A549 (cell line): ENCODE results near the gene CSNK2A1. TPM values are rescaled to one million over a fixed set of nuclear protein-coding genes. Genes with fewer than 3 reads are reported as not detected.

ENCODE experiments used
- ATAC-seq, 2 experiments: fragments of 200-7000 bp in 1 of 2; fragments of >200 bp in 1 of 2; cut with Nextera tagmentation in 1 of 2; cut with Tn5 transposase in 1 of 2; 3 replicates each; pipeline versions ENCODE4 v1.8.0 to v1.9.1; 2018 to 2020; ENCODE audit warnings: mild to moderate bottlenecking in 1 of 2, moderate library complexity in 1 of 2
- CTCF ChIA-PET: fragments of 300-600 bp; sonication (Branson Sonifier 250); formaldehyde crosslinking; extraction: SDS; loops from one replicate; lab custom pipeline; 2021; ENCODE audit warnings: antibody characterized with exemption, inconsistent platforms; lab: Yijun Ruan, JAX
- POLR2A ChIA-PET: fragments of 350-600 bp; formaldehyde crosslinking; extraction: SDS; loops from one replicate; lab custom pipeline; 2021; ENCODE audit warnings: antibody characterized with exemption, inconsistent platforms; lab: Yijun Ruan, JAX
- DNase-seq, 2 experiments: peaks; one replicate each; pipeline versions ENCODE4 v3.0.0 to v3.0.0-alpha.2; 2011 to 2016; ENCODE audit warnings: low read depth in 1 of 2, low spot score in 1 of 2
- FAIRE-seq: peaks from 2 replicates; lab custom pipeline; 2011; peaks lifted over from hg19 to GRCh38; lab: Jason Lieb, UNC
- H3K27ac ChIP-seq, 2 experiments: fragments of >200 bp; sonication (Bioruptor Twin); formaldehyde crosslinking; 3 replicates each; pipeline ENCODE4 v1.5.1; 2016 to 2017
- H3K4me1 ChIP-seq: fragments of >200 bp; sonication (Bioruptor Twin); formaldehyde crosslinking; 3 replicates; pipeline ENCODE4 v1.6.1; 2016
- H3K4me2 ChIP-seq: fragments of >200 bp; sonication (Bioruptor Twin); formaldehyde crosslinking; 3 replicates; pipeline ENCODE4 v1.6.1; 2016
- H3K4me3 ChIP-seq: fragments of >200 bp; sonication (Bioruptor Twin); formaldehyde crosslinking; 3 replicates; pipeline ENCODE4 v1.5.1; 2016
- H3K9me3 ChIP-seq: fragments of >200 bp; sonication (Bioruptor Twin); formaldehyde crosslinking; 3 replicates; pipeline ENCODE4 v1.6.1; 2016
- BCL3 ChIP-seq: fragments of >200 bp; sonication (Bioruptor Twin); formaldehyde crosslinking; IDR thresholded peaks from 3 replicates; pipeline ENCODE4 v1.6.1; 2016
- CBX2 ChIP-seq: fragments of 200-600 bp; sonication (generic); IDR thresholded peaks from 2 replicates; pipeline ENCODE4 v1.6.1; 2016; ENCODE audit warnings: low read depth, mild to moderate bottlenecking, borderline replicate concordance
- CHD2 ChIP-seq: fragments of 150-350 bp; IDR thresholded peaks from 2 replicates; pipeline ENCODE4 v1.6.1; 2014; ENCODE audit warnings: low read length; ENCODE audit not compliant: partially characterized antibody
- EP300 ChIP-seq, 2 experiments: fragments of >200 bp; sonication (Bioruptor Twin); formaldehyde crosslinking; IDR thresholded peaks; 2 replicates in 1 of 2; 3 replicates in 1 of 2; pipeline ENCODE4 v1.6.1; 2016 to 2017
- JUN ChIP-seq, 2 experiments: fragments of >200 bp; sonication (Bioruptor Twin); formaldehyde crosslinking; IDR thresholded peaks; 2 replicates in 1 of 2; 3 replicates in 1 of 2; pipeline ENCODE4 v1.6.1; 2016 to 2017
- KDM5A ChIP-seq: fragments of 200-600 bp; sonication (generic); IDR thresholded peaks from 2 replicates; pipeline ENCODE4 v1.6.1; 2016; ENCODE audit warnings: antibody characterized with exemption, mild to moderate bottlenecking
- MAFK ChIP-seq: fragments of 450-650 bp; IDR thresholded peaks from 2 replicates; pipeline ENCODE4 v1.6.1; 2014; ENCODE audit not compliant: partially characterized antibody
- NFE2L2 ChIP-seq: fragments of 150-350 bp; conservative IDR thresholded peaks from 2 replicates; pipeline ENCODE4 v1.6.1; 2014; ENCODE audit warnings: low read length
- NPAS2 ChIP-seq: fragments of 250-450 bp; sonication (Bioruptor Pico); IDR thresholded peaks from 2 replicates; pipeline ENCODE4 v1.8.0; 2022; ENCODE audit warnings: mild to moderate bottlenecking, moderate library complexity, borderline replicate concordance
- PBX3 ChIP-seq: IDR thresholded peaks from 2 replicates; pipeline ENCODE4 v1.6.1; 2012
- RAD21 ChIP-seq, 2 experiments: fragments of >200 bp in 1 of 2; sonication (Bioruptor Twin) in 1 of 2; formaldehyde crosslinking in 1 of 2; IDR thresholded peaks in 1 of 2; conservative IDR thresholded peaks in 1 of 2; 2 replicates in 1 of 2; 3 replicates in 1 of 2; pipeline ENCODE4 v1.6.1; 2012 to 2018; ENCODE audit warnings: inconsistent platforms in 1 of 2
- RCOR1 ChIP-seq: fragments of 150-350 bp; IDR thresholded peaks from 2 replicates; pipeline ENCODE4 v1.6.1; 2014; ENCODE audit warnings: antibody characterized with exemption, low read length, low read depth
- RFX5 ChIP-seq: fragments of 450-650 bp; IDR thresholded peaks from 2 replicates; pipeline ENCODE4 v1.7.1; 2014; ENCODE audit warnings: antibody characterized with exemption, mild to moderate bottlenecking, moderate library complexity
- RNF2 ChIP-seq: fragments of 200-600 bp; sonication (generic); IDR thresholded peaks from 2 replicates; pipeline ENCODE4 v1.6.1; 2016; ENCODE audit warnings: low read depth, mild to moderate bottlenecking, antibody characterized with exemption, moderate library complexity, borderline replicate concordance
- SMC3 ChIP-seq: fragments of >200 bp; sonication (Bioruptor Twin); formaldehyde crosslinking; IDR thresholded peaks from 3 replicates; pipeline ENCODE4 v1.6.1; 2018; ENCODE audit warnings: inconsistent platforms
- SREBF2 ChIP-seq: fragments of 450-650 bp; IDR thresholded peaks from 2 replicates; pipeline ENCODE4 v1.6.1; 2014; ENCODE audit warnings: mild to moderate bottlenecking, moderate library complexity
- TFCP2L1 ChIP-seq: fragments of 250-450 bp; sonication (Bioruptor Pico); IDR thresholded peaks from 2 replicates; pipeline ENCODE4 v1.5.0; 2021; ENCODE audit warnings: mild to moderate bottlenecking
- ZNF302 ChIP-seq: fragments of 250-450 bp; sonication (Bioruptor Pico); IDR thresholded peaks from 2 replicates; pipeline ENCODE4 v1.9.0; 2021; ENCODE audit warnings: inconsistent platforms, mild to moderate bottlenecking, moderate library complexity
- ZSCAN20 ChIP-seq: fragments of 250-450 bp; sonication (Bioruptor Pico); IDR thresholded peaks from 2 replicates; pipeline ENCODE4 v1.8.0; 2022; ENCODE audit warnings: mild to moderate bottlenecking, moderate library complexity
- WGBS: methylation state at CpG from one replicate; pipeline ENCODE4 v1.1.6; 2017; ENCODE audit errors: missing lambda C conversion rate; 5-methylcytosine and 5-hydroxymethylcytosine counted together
- polyA plus RNA-seq, 4 experiments: library from polyadenylated mRNA; depleted of rRNA in 3 of 4; stranded (reverse); fragments of >200 nt; fragmentation: RNase III in 1 of 4; extraction: RNeasy Plus Mini Kit Qiagen cat#74134 plus additional on column Dnase treatment in 1 of 4; gene quantifications; 2 replicates in 3 of 4; 3 replicates in 1 of 4; pipeline ENCODE4 v1.2.3, GENCODE V29; 2011 to 2017
- TF ChIP-seq, protein P1 (sequence below): fragments of >200 bp; sonication (Bioruptor Twin); formaldehyde crosslinking; IDR thresholded peaks from 2 replicates; pipeline ENCODE4 v1.6.1; 2016
- TF ChIP-seq, protein P2 (sequence below): fragments of 250-450 bp; sonication (Bioruptor Pico); IDR thresholded peaks from 2 replicates; pipeline ENCODE4 v1.5.0; 2021; ENCODE audit warnings: mild to moderate bottlenecking, moderate library complexity, borderline replicate concordance
- TF ChIP-seq, protein P3 (sequence below): fragments of 200-600 bp; sonication (generic); IDR thresholded peaks from 2 replicates; pipeline ENCODE4 v1.6.1; 2016; ENCODE audit warnings: antibody characterized with exemption, mild to moderate bottlenecking, moderate library complexity

Gene CSNK2A1
- polyA plus RNA-seq, 2 of the 4 experiments (the other 2 are of a cell fraction): 157 to 306 TPM

- TF ChIP-seq MAFK: no peak
- TF ChIP-seq RNF2: no peak
- TF ChIP-seq JUN (IDR thresholded peaks at IDR 0.05): no peak
- TF ChIP-seq SREBF2: no peak
- TF ChIP-seq KDM5A: no peak
These were observed 30.8 kb upstream of the CSNK2A1 start (continued) for GRCh38 chr20:574297-574942.

GRCh38 chr20:573414-574296 lies 30.1 kb upstream of the CSNK2A1 start:
- no peak overlapping the region for H3K4me2 ChIP-seq
- ChIA-PET POLR2A (interaction anchor here (1.5 kb wide), 1 partner anchor 30 kb away, joined by 4 read pairs; the partner anchor contains the start of gene CSNK2A1), CTCF (interaction anchor here (1.1 to 20.9 kb wide), 5 partner anchors 12 to 160 kb away, joined by 3 to 432 read pairs (median 14); no protein-coding TSS in a partner anchor)
- no peak for FAIRE-seq
- H3K27ac ChIP-seq: no peak overlapping the region
- DNase-seq: no peak
- WGBS: 37% methylated on average over 12 of the region's 12 CpGs
- ATAC-seq: peak in 1 of 2 experiments; percentile 7; a peak in 2 of 6 replicates
- no peaks in the 10 kb centered on the region for H3K9me3 ChIP-seq
- TF ChIP-seq CHD2: no peak
- no peak for TF ChIP-seq SMC3
- no peak for TF ChIP-seq RNF2
- TF ChIP-seq, protein P1, sequence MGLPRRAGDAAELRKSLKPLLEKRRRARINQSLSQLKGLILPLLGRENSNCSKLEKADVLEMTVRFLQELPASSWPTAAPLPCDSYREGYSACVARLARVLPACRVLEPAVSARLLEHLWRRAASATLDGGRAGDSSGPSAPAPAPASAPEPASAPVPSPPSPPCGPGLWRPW: no peak
- TF ChIP-seq BCL3: no peak
- TF ChIP-seq NPAS2 (CRISPR knock-in tag): no peak
- no peak for TF ChIP-seq TFCP2L1 (CRISPR knock-in tag)
- no peak for TF ChIP-seq ZSCAN20 (CRISPR knock-in tag)
- no peak for TF ChIP-seq ZNF302 (CRISPR knock-in tag)
- TF ChIP-seq RFX5: no peak
- TF ChIP-seq EP300 (IDR thresholded peaks at IDR 0.05): no peak
- no peak for TF ChIP-seq NFE2L2
- H3K4me1 ChIP-seq: peaks cover 6% of the 10 kb centered on the region; the same call in 2 of the 3 replicates
- no peak overlapping the region for H3K4me3 ChIP-seq

GRCh38 chr20:572727-573126 lies 29.1 kb upstream of the CSNK2A1 start:
- Histone ChIP-seq H3K4me2 (no peak overlapping the region), H3K27ac (no peak overlapping the region), H3K4me3 (no peak overlapping the region), H3K9me3 (no peaks in the 10 kb centered on the region), H3K4me1 (peaks cover 6% of the 10 kb centered on the region; the same call in 2 of the 3 replicates)
- ChIA-PET CTCF (interaction anchor here (0.8 to 20.9 kb wide), 6 partner anchors 9 to 161 kb away, joined by 3 to 432 read pairs (median 10); no protein-coding TSS in a partner anchor), POLR2A (interaction anchor here (1.5 kb wide), 1 partner anchor 29 kb away, joined by 4 read pairs; the partner anchor contains the start of gene CSNK2A1)
- FAIRE-seq (no peak), ATAC-seq (peak; percentile 17 to 22; a peak in 4 of 6 replicates), DNase-seq (no peak)
- WGBS: 64% methylated on average over 7 of the region's 7 CpGs
- TF ChIP-seq, protein P2, sequence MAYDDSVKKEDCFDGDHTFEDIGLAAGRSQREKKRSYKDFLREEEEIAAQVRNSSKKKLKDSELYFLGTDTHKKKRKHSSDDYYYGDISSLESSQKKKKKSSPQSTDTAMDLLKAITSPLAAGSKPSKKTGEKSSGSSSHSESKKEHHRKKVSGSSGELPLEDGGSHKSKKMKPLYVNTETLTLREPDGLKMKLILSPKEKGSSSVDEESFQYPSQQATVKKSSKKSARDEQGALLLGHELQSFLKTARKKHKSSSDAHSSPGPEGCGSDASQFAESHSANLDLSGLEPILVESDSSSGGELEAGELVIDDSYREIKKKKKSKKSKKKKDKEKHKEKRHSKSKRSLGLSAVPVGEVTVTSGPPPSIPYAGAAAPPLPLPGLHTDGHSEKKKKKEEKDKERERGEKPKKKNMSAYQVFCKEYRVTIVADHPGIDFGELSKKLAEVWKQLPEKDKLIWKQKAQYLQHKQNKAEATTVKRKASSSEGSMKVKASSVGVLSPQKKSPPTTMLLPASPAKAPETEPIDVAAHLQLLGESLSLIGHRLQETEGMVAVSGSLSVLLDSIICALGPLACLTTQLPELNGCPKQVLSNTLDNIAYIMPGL: no peak
- no peak for TF ChIP-seq CBX2
- no peak for TF ChIP-seq TFCP2L1 (CRISPR knock-in tag)
- TF ChIP-seq PBX3: no peak
- no peak for TF ChIP-seq BCL3
- no peak for TF ChIP-seq RCOR1
- no peak for TF ChIP-seq RAD21 (conservative IDR thresholded peaks at IDR 0.05 in 1 of 2, IDR thresholded peaks at IDR 0.05 in 1 of 2)
- TF ChIP-seq, protein P3, sequence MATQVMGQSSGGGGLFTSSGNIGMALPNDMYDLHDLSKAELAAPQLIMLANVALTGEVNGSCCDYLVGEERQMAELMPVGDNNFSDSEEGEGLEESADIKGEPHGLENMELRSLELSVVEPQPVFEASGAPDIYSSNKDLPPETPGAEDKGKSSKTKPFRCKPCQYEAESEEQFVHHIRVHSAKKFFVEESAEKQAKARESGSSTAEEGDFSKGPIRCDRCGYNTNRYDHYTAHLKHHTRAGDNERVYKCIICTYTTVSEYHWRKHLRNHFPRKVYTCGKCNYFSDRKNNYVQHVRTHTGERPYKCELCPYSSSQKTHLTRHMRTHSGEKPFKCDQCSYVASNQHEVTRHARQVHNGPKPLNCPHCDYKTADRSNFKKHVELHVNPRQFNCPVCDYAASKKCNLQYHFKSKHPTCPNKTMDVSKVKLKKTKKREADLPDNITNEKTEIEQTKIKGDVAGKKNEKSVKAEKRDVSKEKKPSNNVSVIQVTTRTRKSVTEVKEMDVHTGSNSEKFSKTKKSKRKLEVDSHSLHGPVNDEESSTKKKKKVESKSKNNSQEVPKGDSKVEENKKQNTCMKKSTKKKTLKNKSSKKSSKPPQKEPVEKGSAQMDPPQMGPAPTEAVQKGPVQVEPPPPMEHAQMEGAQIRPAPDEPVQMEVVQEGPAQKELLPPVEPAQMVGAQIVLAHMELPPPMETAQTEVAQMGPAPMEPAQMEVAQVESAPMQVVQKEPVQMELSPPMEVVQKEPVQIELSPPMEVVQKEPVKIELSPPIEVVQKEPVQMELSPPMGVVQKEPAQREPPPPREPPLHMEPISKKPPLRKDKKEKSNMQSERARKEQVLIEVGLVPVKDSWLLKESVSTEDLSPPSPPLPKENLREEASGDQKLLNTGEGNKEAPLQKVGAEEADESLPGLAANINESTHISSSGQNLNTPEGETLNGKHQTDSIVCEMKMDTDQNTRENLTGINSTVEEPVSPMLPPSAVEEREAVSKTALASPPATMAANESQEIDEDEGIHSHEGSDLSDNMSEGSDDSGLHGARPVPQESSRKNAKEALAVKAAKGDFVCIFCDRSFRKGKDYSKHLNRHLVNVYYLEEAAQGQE: no peak
